ENCODE data around the gene AFG1L.

DNA sequence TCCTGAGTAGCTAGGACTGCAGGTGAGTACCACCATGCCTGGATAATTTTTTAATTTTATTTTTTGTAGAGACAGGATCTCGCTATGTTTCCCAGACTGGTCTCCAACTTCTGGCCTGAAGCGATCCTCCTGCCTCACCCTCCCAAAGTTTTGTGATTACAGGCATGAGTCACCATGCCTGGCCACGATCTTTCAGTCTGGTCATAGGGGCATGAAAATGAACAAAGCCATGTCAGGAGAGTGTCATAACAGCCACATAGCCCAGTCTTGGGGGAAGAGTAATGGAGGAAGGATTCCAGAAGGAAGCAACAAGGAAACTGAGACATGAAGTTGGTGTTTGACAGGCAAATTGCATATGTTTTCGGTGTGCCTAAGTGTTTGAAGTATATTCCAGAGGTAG is 17.0 kb upstream of the AFG1L start:
- TF ChIP-seq, protein P1, sequence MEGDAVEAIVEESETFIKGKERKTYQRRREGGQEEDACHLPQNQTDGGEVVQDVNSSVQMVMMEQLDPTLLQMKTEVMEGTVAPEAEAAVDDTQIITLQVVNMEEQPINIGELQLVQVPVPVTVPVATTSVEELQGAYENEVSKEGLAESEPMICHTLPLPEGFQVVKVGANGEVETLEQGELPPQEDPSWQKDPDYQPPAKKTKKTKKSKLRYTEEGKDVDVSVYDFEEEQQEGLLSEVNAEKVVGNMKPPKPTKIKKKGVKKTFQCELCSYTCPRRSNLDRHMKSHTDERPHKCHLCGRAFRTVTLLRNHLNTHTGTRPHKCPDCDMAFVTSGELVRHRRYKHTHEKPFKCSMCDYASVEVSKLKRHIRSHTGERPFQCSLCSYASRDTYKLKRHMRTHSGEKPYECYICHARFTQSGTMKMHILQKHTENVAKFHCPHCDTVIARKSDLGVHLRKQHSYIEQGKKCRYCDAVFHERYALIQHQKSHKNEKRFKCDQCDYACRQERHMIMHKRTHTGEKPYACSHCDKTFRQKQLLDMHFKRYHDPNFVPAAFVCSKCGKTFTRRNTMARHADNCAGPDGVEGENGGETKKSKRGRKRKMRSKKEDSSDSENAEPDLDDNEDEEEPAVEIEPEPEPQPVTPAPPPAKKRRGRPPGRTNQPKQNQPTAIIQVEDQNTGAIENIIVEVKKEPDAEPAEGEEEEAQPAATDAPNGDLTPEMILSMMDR (IDR thresholded peaks at IDR 0.05; ENCODE audit: borderline replicate concordance, extremely low read depth, low read length, poor library complexity, severe bottlenecking): no peak
- TF ChIP-seq EZH2 (IDR thresholded peaks at IDR 0.05; ENCODE audit: borderline replicate concordance, low read depth, low read length, severe bottlenecking): no peak
